HepG2 (cell line): ENCODE results near the gene GMPPB. TPM values are rescaled to one million over a fixed set of nuclear protein-coding genes. Genes with fewer than 3 reads are reported as not detected.

ENCODE experiments used
- HOXA9 ChIP-seq: sonication (generic); formaldehyde crosslinking; IDR thresholded peaks from 2 replicates; pipeline ENCODE4 v1.8.1; 2022; ENCODE audit warnings: missing genetic modification reagents, mild to moderate bottlenecking, moderate library complexity, borderline replicate concordance
- IRF9 ChIP-seq: sonication (generic); formaldehyde crosslinking; IDR thresholded peaks from 2 replicates; pipeline ENCODE4 v1.8.0; 2022; ENCODE audit warnings: missing genetic modification reagents, mild to moderate bottlenecking, borderline replicate concordance
- IRX3 ChIP-seq: sonication (generic); formaldehyde crosslinking; IDR thresholded peaks from 2 replicates; pipeline ENCODE4 v1.8.1; 2023; ENCODE audit warnings: mild to moderate bottlenecking, low read depth, missing genetic modification reagents, borderline replicate concordance
- MEIS2 ChIP-seq: sonication (generic); formaldehyde crosslinking; IDR thresholded peaks from 2 replicates; pipeline ENCODE4 v1.9.0; 2021; ENCODE audit warnings: mild to moderate bottlenecking, missing genetic modification reagents
- MNT ChIP-seq: fragments of 450-650 bp; IDR thresholded peaks from 2 replicates; pipeline ENCODE4 v1.6.1; 2016
- NR1H2 ChIP-seq: sonication (generic); formaldehyde crosslinking; IDR thresholded peaks from 2 replicates; pipeline ENCODE4 v1.8.1; 2022; ENCODE audit warnings: low read depth, missing genetic modification reagents, borderline replicate concordance
- PAF1 ChIP-seq: IDR thresholded peaks from 2 replicates; pipeline ENCODE4 v1.6.1; 2016; ENCODE audit warnings: missing genetic modification reagents, missing compliant biosample characterization
- PREB ChIP-seq: sonication (generic); formaldehyde crosslinking; IDR thresholded peaks from 2 replicates; pipeline ENCODE4 v1.4.0; 2020; ENCODE audit warnings: missing genetic modification reagents
- RAD51 ChIP-seq: fragments of 450-650 bp; IDR thresholded peaks from 2 replicates; pipeline ENCODE4 v1.6.1; 2016; ENCODE audit warnings: borderline replicate concordance
- RBM22 ChIP-seq: fragments of 200-400 bp; formaldehyde crosslinking; optimal IDR thresholded peaks from 2 replicates; pipeline ENCODE3; 2017; ENCODE audit warnings: mild to moderate bottlenecking, low read length, moderate library complexity
- SIN3A ChIP-seq: IDR thresholded peaks from 2 replicates; pipeline ENCODE4 v1.6.1; 2011; ENCODE audit warnings: low read depth, mild to moderate bottlenecking, control low read depth, low read length, borderline replicate concordance
- TGIF2 ChIP-seq: IDR thresholded peaks from 2 replicates; pipeline ENCODE4 v1.6.1; 2016; ENCODE audit warnings: control low read depth, missing compliant biosample characterization
- U2AF1 ChIP-seq: fragments of 200-400 bp; formaldehyde crosslinking; optimal IDR thresholded peaks from 2 replicates; pipeline ENCODE3; 2017; ENCODE audit warnings: mild to moderate bottlenecking, low read depth, low read length
- ZIK1 ChIP-seq: sonication (generic); formaldehyde crosslinking; IDR thresholded peaks from 2 replicates; pipeline ENCODE4 v1.5.0; 2020; ENCODE audit warnings: mild to moderate bottlenecking, low read depth, missing genetic modification reagents, borderline replicate concordance
- ZNF296 ChIP-seq: sonication (generic); formaldehyde crosslinking; conservative IDR thresholded peaks from 2 replicates; pipeline ENCODE4 v1.5.0; 2020; ENCODE audit warnings: mild to moderate bottlenecking, missing genetic modification reagents
- ZNF510 ChIP-seq: sonication (generic); formaldehyde crosslinking; IDR thresholded peaks from 2 replicates; pipeline ENCODE4 v1.4.0; 2020; ENCODE audit warnings: low read depth, mild to moderate bottlenecking, missing genetic modification reagents
- ZNF674 ChIP-seq: sonication (generic); formaldehyde crosslinking; IDR thresholded peaks from 2 replicates; pipeline ENCODE4 v1.5.0; 2020; ENCODE audit warnings: low read depth, mild to moderate bottlenecking, missing genetic modification reagents
- ZNF737 ChIP-seq: sonication (generic); formaldehyde crosslinking; IDR thresholded peaks from 2 replicates; pipeline ENCODE4 v1.5.0; 2020; ENCODE audit warnings: missing genetic modification reagents, mild to moderate bottlenecking, borderline replicate concordance
- polyA plus RNA-seq, 8 experiments: library from polyadenylated mRNA; depleted of rRNA in 3 of 8; stranded (reverse) in 7 of 8; unstranded in 1 of 8; fragments of >200 nt; fragmentation: Illumina TruSeq in 4 of 8; extraction: Trizol in 4 of 8; gene quantifications; 2 replicates each; pipeline versions ENCODE4 v1.2.1 to v1.2.3, GENCODE V29; 2011 to 2016; ENCODE audit warnings: low read depth in 4 of 8, missing spikeins in 1 of 8, mixed read lengths in 1 of 8; ENCODE audit not compliant: insufficient read depth in 1 of 8
- total RNA-seq, 5 experiments: library from RNA; depleted of rRNA; stranded (reverse); fragments of >200 nt; fragmentation: Illumina TruSeq; extraction: Trizol; gene quantifications; 2 replicates each; pipeline ENCODE4 v1.2.3, GENCODE V29; 2016; ENCODE audit warnings: low read depth in 1 of 5

GMPPB gene
- total and polyA plus RNA-seq, 2 of the 13 experiments (the other 11 are each of a cell fraction or from before 2014, with no cell fraction given) = 6.5 to 23.1 TPM

GRCh38 chr3:49723296-49723627 is 489 bp downstream of the GMPPB start (continued):
- 0 out of 2 replicates have a peak, but pooled peaks have one; percentile 1 for TF ChIP-seq IRF9 (CRISPR knock-in tag)
- peak; percentile 68; the same call in 1 of the 2 replicates for TF ChIP-seq ZNF296 (CRISPR knock-in tag)
- TF ChIP-seq MEIS2 (CRISPR knock-in tag) = no peak
- TF ChIP-seq U2AF1 = peak; percentile 47
- peak; percentile 75; the same call in 1 of the 2 replicates for TF ChIP-seq RAD51
- 0 out of 2 replicates have a peak, but pooled peaks have one; percentile 29 for TF ChIP-seq PAF1 (CRISPR knock-in tag)
- 0 out of 2 replicates have a peak, but pooled peaks have one; percentile 41 for TF ChIP-seq NR1H2 (CRISPR knock-in tag)
- no peak for TF ChIP-seq ZIK1 (CRISPR knock-in tag)
- TF ChIP-seq MNT = 0 out of 2 replicates have a peak, but pooled peaks have one; percentile 7
- 0 out of 2 replicates have a peak, but pooled peaks have one; percentile 7 for TF ChIP-seq ZNF674 (CRISPR knock-in tag)
- TF ChIP-seq RBM22 = peak; percentile 11
- peak; percentile 47 for TF ChIP-seq TGIF2 (CRISPR knock-in tag)
- TF ChIP-seq PREB = no peak
- peak; percentile 3; the same call in 1 of the 2 replicates for TF ChIP-seq IRX3 (CRISPR knock-in tag)
- no peak for TF ChIP-seq SIN3A
- TF ChIP-seq HOXA9 (CRISPR knock-in tag) = 0 out of 2 replicates have a peak, but pooled peaks have one; percentile 51
- TF ChIP-seq ZNF510 (CRISPR knock-in tag) = no peak
- TF ChIP-seq ZNF737 (CRISPR knock-in tag) = peak; percentile 58; the same call in 1 of the 2 replicates
